Stimulated activated CD4-positive, alpha-beta T cell treated with anti-CD3 and anti-CD28 coated beads, Interleukin-1b, Interleukin-23, amount 100 ng/mL, for 1 hour (primary cell): ENCODE results near the gene RWDD4.
A peak's percentile ranks its signal among the peaks of the same experiment; 100 is the strongest.

Experiments used
- DNase-seq, 2 donors: peaks; one replicate each; pipeline ENCODE4 v3.0.0-alpha.2; 2020; ENCODE audit warnings: low read depth in 2 of 2

The RWDD4 gene

DNA sequence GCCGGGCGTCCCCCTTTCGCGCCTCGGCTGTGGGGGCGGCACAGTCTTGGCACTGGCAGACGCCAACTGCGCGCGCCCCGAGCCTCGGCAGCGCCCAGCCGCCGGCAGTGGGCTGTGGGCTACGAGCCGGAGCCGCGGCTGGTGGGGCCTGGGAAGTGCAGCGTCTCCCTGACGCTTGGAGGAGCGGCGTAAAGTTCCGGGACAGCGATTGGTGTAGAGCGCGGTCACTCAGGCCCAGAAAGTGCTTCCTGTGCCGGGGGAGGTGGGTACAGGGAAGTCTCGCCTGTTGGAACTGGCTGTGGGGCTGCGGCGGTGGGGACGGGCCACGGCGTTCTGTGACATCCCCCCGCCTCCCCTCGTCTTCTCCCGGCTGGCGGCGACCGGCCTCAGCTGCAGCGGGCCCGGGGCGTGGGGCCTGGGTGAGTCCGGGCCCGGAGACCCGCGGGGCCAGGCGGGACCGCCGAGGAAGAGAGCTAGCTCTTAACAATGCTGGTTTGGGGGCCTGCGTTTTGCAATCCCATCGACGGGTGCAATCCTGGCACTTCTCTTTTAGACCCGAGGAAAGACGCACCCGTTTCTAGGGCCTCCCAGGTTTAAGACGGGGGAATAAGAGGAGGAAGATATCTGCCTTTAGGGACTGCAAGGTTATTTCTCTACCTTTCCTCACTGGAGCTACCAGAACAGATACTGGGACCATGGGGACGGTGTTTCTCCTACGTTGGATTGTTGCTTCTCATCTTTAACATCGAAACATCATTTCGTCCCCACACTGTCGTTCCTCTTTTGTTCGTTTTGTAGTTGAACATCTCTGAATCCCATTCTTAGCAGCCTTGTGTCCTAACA is at the start of gene RWDD4, which contains the start of gene TRAPPC11:
Gene RWDD4, minus strand, starts transcription at position 157 of the 843 bp plus-strand sequence. CDS start 233 bp downstream, outside the sequence.
Gene TRAPPC11, plus strand, starts transcription at position 265 of the 843 bp plus-strand sequence. CDS start 4,575 bp downstream, outside the sequence.
- DNase-seq, result peak; percentile 83 to 87

DNA sequence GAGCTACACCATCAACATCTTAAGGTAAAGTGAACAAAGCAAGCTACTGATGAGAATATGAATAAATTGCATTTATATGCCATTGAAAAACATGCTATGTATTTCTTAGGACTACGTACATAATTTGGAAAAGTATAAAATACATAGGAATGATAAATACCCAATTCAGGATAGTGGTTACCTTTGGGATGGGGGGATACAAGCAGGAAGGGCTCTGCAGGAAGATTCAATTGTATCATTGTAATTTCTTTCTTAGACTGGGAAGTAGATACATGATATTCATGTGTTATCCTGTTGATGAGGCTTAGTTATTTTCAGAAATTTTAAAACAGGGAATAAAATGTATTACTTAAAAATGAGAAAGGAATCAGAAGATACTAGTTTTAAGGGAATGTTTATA is 43.5 kb upstream of the RWDD4 start:
- DNase-seq, result no peak

DNA sequence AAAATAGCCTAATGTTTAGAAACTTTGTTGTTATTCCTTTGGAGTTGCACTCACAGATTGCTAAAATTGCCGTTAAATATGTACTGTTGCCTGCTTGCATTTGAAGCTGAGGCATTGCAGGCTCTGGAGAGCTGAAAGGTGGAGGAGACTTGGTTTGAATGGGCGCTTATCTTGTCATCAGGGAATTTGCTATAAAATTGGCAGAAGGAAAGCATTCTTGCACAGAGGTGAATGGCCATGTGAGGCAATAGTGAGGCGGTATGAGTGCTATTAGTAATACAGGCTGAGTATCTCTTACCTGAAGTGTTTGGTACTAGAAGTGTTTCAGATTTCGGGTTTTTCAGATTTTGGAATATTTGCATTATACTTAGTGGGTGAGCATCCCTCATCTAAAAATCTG is 41.4 kb upstream of the RWDD4 start:
- no peak for DNase-seq

DNA sequence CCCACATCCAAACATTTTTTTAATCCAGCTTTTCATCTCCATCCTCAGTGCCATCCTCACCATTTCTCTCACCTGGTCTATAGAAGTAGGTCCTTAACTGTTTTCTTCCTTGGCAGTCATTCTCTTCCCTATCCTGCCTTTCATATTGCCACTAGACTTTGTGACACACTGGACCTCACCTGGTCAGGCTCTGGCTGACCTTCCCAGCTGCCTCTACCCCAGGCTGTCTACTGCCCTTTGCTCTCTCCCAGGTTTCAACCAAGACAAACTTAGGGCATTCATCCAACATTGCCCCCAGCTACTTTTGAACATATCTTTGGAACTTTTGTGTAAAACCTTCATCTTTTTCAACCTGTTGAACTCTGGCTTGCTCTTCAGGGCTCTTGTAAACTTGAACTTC is 39.9 kb upstream of the RWDD4 start:
- DNase-seq, result no peak

DNA sequence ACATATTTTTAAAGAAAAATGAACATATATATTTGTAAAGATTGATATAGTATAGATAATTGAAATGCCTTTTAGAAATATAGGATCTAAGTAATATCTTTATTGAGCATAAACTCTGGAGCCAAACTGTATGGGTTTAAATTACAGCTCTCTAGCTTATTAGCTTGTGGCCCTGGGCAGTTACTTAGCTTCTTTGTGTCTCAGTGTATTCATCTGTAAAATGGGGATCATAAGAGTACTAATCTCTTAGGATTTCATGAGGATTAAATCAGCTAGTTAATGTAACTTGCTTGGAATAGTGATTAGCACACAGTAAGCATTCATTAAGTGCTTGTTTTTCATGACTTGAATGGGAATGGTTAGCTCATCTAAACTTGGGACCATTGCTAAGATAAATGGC is 32.9 kb upstream of the RWDD4 start:
- DNase-seq, result no peak

DNA sequence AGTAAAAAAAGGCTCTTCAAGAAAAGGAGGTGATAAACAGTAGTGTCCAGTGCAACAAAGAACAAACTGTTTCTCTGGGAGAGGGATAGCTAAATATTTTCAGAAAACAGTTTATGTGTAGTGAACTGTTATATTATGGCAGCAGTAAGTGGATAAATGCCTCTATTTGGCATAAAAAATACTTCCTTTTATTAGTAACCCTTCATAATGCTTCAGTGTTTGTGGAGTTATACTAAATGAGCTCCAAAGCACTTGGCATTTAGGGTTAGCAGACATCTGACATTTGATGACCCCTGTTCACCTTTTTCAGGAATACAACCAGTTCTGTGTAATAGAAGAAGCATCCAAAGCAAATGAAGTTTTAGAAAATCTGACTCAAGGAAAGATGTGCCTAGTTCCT is 32.0 kb upstream of the RWDD4 start:
- DNase-seq, result no peak

DNA sequence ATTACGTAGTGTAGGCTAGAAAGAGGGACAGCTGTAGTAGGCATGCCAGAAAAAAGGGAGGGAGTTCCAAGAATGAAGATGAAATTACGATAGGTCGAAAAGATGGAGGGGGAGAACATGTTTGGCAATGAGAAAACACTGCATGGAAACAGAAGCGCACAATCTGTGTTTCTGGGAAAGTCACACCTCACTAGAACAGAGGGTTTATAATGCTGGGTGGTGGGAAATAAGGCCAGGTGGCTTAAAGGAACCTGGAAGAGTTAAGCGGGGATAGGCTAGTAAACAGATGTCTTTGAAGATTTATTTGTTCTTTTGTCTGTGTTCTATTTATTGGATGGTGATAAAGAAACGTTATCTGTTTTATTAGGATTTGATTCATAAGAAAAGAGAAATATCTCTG is 29.2 kb upstream of the RWDD4 start:
- no peak for DNase-seq

DNA sequence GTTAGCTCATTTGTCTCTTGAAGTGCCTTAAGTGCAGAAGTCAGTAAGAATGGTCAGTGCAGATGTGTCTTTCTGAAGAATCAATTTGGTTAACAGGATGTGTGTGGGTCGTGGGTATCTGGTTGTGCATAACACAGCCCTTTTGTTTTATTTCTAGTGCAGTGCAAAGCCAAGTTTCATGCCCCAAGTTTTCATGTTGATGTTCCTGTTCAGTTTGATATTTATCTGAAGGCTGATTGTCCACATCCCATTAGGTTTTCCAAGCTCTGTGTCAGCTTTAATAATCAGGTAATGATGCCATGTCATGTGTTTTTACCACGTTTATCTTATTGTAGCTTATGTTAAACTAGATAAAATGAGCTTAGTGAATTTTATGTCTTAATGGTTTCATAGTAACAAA is 27.5 kb upstream of the RWDD4 start:
- DNase-seq, result no peak

DNA sequence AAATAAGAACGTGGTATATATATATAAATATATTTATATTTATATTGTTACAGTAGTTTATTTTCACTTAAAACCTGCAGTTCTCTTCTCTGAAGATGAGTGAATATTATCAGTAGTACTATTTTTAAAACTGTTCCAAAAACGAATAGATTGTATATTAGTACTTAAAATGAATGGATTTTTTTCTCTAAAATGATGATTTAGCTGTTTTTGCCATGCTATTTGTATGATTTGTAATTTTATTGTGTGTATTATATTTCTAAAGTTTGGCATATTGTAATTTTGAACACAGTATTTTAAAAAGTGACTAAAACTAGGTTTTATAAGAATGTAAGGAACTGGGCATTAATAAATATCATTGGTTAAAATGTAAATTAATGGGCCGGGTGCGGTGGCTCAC is 22.1 kb upstream of the RWDD4 start:
- no peak for DNase-seq

DNA sequence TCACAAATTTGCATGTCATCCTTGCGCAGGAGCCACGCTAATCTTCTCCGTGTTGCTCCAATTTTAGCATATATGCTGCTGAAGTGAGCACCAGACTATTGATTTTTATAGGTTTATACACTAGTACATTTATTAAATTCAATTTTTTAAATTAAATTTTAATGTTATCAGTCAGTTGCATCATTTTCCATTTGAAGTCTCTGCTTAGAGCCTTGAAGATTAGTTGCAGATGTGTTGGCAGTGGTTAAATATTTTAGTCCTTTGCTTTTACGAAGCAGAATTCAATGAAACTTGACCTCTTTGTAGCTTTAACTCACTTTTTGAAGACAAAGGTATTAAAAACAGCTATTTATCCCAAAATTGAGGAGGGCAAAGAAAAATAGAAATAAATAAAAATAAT is 16.6 kb upstream of the RWDD4 start:
- no peak for DNase-seq

DNA sequence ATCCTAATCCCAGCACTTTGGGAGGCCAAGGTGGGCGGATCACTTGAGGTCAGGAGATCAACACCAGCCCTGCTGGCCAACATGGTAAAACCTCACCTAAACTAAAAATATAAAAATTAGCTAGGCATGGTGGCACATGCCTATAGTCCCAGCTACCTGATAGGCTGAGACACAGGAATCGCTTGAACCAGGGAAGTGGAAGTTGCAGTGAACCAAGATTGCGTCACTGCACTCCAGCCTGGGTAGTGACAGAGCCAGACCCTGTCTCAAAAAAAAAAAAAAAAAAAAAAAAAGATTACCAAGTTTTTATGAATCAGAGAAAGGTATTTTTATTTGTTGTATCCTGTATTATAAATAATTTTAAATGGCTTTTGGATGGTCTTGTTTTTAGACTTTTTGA is 15.2 kb upstream of the RWDD4 start:
- no peak for DNase-seq

DNA sequence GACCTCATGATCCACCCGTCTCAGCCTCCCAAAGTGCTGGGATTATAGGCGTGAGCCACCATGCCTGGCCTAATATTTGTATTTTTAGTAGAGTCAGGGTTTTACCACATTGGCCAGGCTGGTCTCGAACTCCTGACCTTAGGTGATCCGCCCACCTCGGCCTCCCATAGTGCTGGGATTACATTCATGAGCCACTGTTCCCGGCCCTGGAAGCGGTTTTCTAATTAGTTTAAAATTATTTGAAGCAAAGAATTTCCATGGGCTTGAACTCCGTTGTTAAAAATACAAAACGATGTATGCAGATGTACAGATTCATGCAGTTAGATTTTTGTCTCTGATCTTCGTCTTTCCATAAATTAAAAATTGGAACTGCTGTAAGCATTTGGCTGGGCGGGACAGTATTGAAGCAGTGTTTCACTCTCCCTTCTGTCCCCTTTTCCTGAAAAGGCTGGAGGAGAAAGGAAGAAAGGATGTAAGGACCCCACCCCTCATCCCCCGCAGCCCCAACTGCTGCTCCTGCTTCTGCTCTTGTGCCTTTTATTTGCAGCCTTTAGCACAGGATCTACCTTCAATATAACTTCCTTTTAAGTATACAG is 12.1 kb upstream of the RWDD4 start:
- no peak for DNase-seq

DNA sequence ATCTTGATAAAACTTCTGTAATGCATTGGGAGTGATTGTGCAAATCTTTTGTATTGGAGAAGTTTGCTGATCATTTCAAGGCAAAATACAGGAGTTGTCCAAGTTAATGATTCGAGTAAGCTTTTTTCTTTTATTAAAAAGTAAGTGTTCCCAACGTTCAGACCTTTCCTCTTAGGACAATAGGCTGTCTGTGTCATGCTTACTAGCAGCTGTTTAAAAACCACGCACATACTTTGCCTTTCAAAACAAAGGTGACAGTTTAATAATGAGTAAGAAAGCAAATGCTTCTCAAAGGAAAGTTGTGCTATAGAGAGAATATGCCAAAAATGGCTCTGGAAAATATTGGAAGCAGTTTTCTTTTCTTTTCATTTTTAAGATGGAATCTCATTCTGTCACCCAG is 11.3 kb upstream of the RWDD4 start:
- no peak for DNase-seq

DNA sequence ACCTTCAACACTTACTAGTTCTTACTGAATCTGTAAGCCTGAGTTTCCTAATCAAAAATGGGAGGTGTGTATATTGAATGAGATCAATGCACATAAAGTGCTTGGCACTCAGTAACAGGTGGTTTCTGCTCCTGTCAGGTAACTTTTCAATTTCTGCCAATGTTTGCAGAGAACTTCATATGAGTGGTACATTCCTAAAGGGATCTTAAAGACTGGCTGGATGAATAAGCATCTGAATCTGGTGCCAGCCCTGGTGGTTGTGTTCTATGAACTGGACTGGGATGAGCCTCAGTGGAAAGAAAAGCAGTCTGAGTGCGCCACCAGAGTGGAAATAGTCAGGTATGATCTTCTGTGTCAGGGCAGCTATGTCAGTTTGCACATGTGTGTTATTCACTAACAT is 7.1 kb upstream of the RWDD4 start:
- no peak for DNase-seq

DNA sequence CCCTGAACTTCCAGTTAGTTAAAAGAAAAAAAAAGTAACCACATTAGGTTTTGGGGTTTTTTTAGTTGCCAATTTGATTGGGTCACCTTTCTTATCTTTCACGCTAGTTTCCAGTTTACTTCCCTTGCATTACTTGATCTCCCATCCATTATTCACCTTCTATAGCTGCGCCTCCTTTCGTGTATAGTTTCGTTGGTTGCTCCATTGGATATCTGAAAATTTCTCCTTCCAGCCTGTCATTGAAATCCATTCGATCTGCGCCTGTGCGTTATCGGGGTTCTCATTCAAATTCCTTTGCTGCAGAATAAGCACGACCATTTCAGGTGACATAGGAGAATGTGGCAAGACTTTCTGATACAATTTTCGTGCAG is 872 bp upstream of the RWDD4 start:
- DNase-seq, result no peak

DNA sequence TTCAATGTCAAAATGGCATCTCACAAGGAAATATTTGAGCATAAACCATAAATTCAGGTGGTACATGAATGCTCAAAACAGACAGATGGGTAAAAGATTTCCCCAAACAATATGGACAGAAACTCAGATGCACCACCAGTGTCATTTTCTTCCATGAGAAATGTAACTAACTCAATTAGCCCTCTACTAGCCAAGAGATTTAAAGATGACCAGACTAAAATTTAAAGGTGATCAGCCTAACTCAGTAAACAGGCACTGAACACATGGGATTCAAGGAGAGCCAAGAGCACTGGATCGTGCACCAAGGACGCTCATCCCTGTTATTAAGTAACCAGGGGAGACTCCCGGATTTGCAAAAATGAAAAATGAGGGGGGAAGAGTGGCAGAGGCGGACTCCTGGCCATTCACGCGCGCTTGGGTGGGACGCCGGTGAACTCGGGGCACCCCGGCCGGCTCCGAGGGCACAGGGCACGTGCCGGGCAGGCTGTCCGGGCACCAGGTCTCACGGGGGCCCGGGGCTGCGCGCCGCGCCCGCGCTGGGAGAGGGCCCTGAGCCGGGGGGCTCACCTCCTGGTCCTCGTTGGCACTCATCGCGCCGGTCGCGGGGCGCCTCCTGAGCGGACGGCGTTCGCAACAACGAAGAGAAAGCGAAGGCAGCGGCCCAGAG is 490 bp downstream of the RWDD4 start:
- DNase-seq, result no peak

DNA sequence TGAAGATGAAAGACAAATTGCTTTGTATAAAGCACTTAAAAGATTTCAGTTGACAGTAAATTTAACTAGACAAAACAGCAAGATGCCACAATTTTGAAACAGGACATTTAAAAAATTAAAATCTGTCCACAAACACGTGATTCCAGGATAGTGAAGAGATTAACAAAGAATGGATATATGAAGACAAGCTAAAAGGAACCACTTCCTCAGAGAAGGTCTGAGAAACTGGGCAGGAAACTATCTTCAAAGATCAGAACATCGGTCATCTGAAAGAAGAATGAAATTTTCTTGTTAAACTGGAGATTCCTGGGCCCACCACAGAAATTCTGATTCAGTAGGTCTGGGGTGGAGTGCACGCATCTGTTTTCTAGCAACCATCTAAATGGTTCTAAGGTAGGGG is 1.4 kb downstream of the RWDD4 start:
- DNase-seq, result no peak

DNA sequence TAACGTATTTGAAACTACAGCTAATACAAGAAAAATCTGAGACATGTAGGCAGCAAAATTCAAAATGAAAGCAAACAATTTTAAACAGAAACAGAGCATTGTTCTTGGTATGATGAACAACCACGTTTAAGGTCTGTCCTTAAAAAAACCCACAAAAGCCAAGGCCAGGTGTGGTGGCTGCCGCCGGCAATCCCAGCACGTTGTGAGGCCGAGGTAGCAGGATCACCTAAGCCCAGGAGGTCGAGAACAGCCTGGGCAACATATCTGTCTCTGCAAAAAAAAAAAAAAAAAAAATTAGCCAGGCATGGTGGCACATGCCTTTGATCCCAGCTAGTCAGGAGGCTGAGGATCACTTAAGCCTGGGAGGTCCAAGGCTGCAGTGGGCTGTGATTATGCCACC is 13.7 kb downstream of the RWDD4 start:
- DNase-seq, result no peak

DNA sequence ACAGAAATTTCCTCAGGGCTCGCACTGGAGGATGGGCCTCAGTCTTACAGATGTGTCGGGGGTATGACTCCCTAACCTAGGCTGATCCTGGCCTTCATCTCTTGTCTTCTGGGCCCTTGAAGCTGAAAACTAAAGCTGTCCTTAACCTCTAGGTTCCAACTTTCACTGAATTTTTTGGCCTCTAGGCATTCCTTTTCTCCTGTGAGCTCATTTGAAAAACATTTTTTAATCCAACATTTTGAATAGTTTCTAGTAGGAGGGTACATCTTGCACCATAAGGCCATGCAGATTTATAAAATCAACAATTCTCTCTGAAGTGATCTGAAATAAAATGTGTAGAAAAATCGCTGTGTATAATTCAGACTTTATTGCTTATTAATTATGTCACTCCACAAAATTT is 19.7 kb downstream of the RWDD4 start:
- no peak for DNase-seq

DNA sequence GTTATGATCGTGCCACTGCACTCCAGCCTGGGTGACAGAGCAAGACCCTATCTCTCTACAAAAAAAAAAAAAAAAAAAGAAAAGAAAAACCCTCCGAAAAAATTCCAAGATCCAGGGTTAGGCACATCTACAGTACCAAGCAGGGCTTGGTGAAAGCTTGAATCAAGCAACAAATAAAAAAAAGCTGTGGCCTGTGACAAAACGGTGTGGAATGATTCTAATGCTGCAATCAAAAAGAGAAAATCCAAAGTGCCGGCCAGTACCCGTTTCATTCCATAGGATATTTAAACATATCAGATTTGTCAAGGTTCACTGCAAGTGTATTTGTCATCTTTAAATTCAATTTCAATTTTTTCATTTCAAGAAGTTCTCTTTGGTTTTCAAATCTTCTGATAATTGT is 20.5 kb downstream of the RWDD4 start:
- no peak for DNase-seq

DNA sequence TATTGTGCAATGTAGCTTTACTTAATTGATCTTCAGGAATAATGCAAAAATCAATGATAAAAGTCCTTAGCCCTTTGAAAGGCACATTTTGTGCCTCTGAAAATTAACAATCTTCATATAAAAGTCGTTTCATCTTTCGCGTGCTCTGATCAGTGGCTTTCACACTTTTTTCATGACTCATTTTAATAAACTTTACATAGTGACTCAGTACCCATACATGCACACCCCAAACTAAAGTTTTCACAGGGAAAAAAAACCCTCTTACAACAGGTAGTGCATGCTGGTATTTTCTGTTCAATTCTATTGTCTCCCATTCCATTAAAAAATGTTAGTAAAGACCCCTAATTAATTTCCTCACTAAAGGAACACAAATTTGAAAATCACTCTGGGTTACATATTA is 21.5 kb downstream of the RWDD4 start:
- no peak for DNase-seq

DNA sequence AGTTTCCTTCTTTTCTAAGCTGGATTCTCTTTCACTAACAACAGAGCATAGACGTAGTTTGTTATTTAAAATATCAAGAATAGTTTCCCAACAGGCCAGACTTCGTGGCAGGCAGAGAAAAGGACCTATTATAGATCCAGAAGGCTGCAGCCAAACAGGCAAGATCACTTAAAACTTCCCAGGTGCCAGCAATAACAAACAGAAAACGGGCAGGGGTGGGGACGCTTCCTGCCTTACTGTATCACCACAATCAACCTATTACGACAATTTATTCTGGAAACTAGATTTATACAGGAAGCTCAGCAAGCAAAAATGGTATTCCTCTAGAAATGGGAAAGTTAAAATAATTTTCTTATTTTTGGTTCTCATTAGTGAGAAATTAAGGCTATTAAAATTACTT is 22.1 kb downstream of the RWDD4 start:
- no peak for DNase-seq

DNA sequence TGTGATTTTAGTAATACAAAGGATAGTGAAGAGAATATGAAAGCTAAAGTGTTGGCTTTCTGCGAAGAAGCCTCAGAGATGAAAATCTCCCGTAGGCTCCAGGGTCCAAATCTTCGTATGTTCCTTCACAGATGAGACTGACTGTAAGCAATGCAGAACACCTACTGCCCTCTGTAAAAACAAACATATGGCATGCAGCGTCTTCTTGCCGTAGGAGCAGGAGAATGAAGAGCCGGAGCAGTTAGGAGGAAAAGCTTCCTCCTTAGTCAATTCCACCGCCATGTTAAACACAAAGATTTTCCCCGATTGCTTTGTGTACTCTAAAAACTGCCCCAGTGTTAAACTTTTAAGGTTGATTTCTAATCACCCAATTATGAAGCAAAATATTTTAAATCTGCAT is 22.5 kb downstream of the RWDD4 start:
- no peak for DNase-seq
